ENCODE results near the gene ZNF165. TPM values are rescaled to one million over a fixed set of nuclear protein-coding genes. Genes with fewer than 3 reads are reported as not detected.

Gene ZNF165
- total and polyA plus RNA-seq, 2 of the 13 experiments (the other 11 are each of a cell fraction or from before 2014, with no cell fraction given): 0.58 to 8.6 TPM

- TF ChIP-seq THRA (CRISPR knock-in tag; IDR thresholded peaks at IDR 0.05; ENCODE audit: borderline replicate concordance) (peak; percentile 68), HNRNPK (IDR thresholded peaks at IDR 0.05; ENCODE audit: low read depth, low read length, poor library complexity, severe bottlenecking) (no peak), HOXA7 (CRISPR knock-in tag; IDR thresholded peaks at IDR 0.05) (no peak; the same call in 1 of the 2 replicates), SATB2 (CRISPR knock-in tag; IDR thresholded peaks at IDR 0.05) (no peak; the same call in 1 of the 2 replicates), ZNF224 (CRISPR knock-in tag; IDR thresholded peaks at IDR 0.05) (no peak; the same call in 1 of the 2 replicates), HMGXB3 (CRISPR knock-in tag; IDR thresholded peaks at IDR 0.05; ENCODE audit: borderline replicate concordance) (peak; percentile 61; the same call in 1 of the 2 replicates), FOXJ3 (CRISPR knock-in tag; IDR thresholded peaks at IDR 0.05; ENCODE audit: borderline replicate concordance) (peak; percentile 77), PAXIP1 (CRISPR knock-in tag; conservative IDR thresholded peaks at IDR 0.05) (peak; percentile 61), DRAP1 (CRISPR knock-in tag; IDR thresholded peaks at IDR 0.05) (peak; percentile 86), HOXD1 (CRISPR knock-in tag; IDR thresholded peaks at IDR 0.05) (peak; percentile 90; the same call in 1 of the 2 replicates), NR2C2 (CRISPR knock-in tag; IDR thresholded peaks at IDR 0.05; ENCODE audit: borderline replicate concordance) (peak; percentile 97), ZBTB8A (CRISPR knock-in tag; IDR thresholded peaks at IDR 0.05; ENCODE audit: borderline replicate concordance, low read depth) (no peak), MBD4 (IDR thresholded peaks at IDR 0.05; ENCODE audit: borderline replicate concordance, low read length) (peak; percentile 71; the same call in 1 of the 2 replicates), RORA (CRISPR knock-in tag; IDR thresholded peaks at IDR 0.05) (peak; percentile 92), NFE2L2 (IDR thresholded peaks at IDR 0.05; ENCODE audit: low read length) (no peak), CHD2 (IDR thresholded peaks at IDR 0.05; ENCODE audit: low read depth, low read length) (peak; percentile 88), ZNF883 (CRISPR knock-in tag; IDR thresholded peaks at IDR 0.05; ENCODE audit: not compliant biosample characterization) (no peak), NCOA5 (CRISPR knock-in tag; IDR thresholded peaks at IDR 0.05) (no peak), KDM2A (CRISPR knock-in tag; IDR thresholded peaks at IDR 0.05; ENCODE audit: borderline replicate concordance, low read depth) (peak; percentile 97)
Measured at GRCh38 chr6:28136585-28137504, 56.5 kb downstream of the ZNF165 start (continued).

Measured in HepG2 (cell line).